ENCODE data around the gene TMEM116. TPM values are rescaled to one million over a fixed set of nuclear protein-coding genes. Genes with fewer than 3 reads are reported as not detected.

Gene TMEM116
- total RNA-seq, 6 experiments from 2014 or later, result 3.6 to 8.9 (median 6.7) TPM

GRCh38 chr12:111942557-111942956 lies 70.4 kb downstream of the TMEM116 start:
- no peak for ATAC-seq
- H3K9me3 ChIP-seq, result no peaks in the 10 kb centered on the region
- TF ChIP-seq CTCF (IDR thresholded peaks at IDR 0.05) (no peak), POLR2A (IDR thresholded peaks at IDR 0.05) (no peak)
- H3K4me1 ChIP-seq, result no peaks in the 10 kb centered on the region
- H3K27me3 ChIP-seq, result no peaks in the 10 kb centered on the region
- WGBS (ENCODE audit: insufficient coverage, low coverage, low lambda C conversion rate, missing lambda C conversion rate), result 64% methylated on average over 5 of the region's 5 CpGs
- H3K36me3 ChIP-seq, result no peaks in the 10 kb centered on the region
- H3K4me3 ChIP-seq, result no peak overlapping the region
- no peak for DNase-seq
- intact Hi-C loops (cut with DNase I), result no loop called here
- H3K27ac ChIP-seq, result no peak overlapping the region

- no peak for TF ChIP-seq CTCF (IDR thresholded peaks at IDR 0.05)
- no peak for TF ChIP-seq POLR2A (IDR thresholded peaks at IDR 0.05)
- H3K27me3 ChIP-seq, result no peaks in the 10 kb centered on the region
- no peaks in the 10 kb centered on the region for H3K9me3 ChIP-seq
- no peaks in the 10 kb centered on the region for H3K36me3 ChIP-seq
- DNase-seq (no peak), ATAC-seq (no peak)
- H3K27ac ChIP-seq, result no peak overlapping the region
- H3K4me3 ChIP-seq, result no peak overlapping the region
- 94% methylated on average over 1 of the region's 1 CpG for WGBS (ENCODE audit: insufficient coverage, low coverage, low lambda C conversion rate, missing lambda C conversion rate)
- intact Hi-C loops (cut with DNase I), result no loop called here
- H3K4me1 ChIP-seq, result no peaks in the 10 kb centered on the region
These were observed 75.5 kb downstream of the TMEM116 start for GRCh38 chr12:111937429-111937828.

- intact Hi-C loops (cut with DNase I), result no loop called here
These were observed 76.1 kb downstream of the TMEM116 start for GRCh38 chr12:111936869-111937268.

GRCh38 chr12:111932241-111932640 lies 80.7 kb downstream of the TMEM116 start:
- TF ChIP-seq POLR2A (IDR thresholded peaks at IDR 0.05), result no peak
- no peak for TF ChIP-seq CTCF (IDR thresholded peaks at IDR 0.05)
- no peaks in the 10 kb centered on the region for H3K4me1 ChIP-seq
- no peak overlapping the region for H3K27ac ChIP-seq
- ATAC-seq (no peak), DNase-seq (no peak)
- H3K4me3 ChIP-seq, result no peak overlapping the region
- no peaks in the 10 kb centered on the region for H3K36me3 ChIP-seq
- intact Hi-C loops (cut with DNase I), result no loop called here
- H3K9me3 ChIP-seq, result no peaks in the 10 kb centered on the region
- no peaks in the 10 kb centered on the region for H3K27me3 ChIP-seq
- WGBS (ENCODE audit: insufficient coverage, low coverage, low lambda C conversion rate, missing lambda C conversion rate), result 88% methylated on average over 5 of the region's 5 CpGs

More at GRCh38 chr12:111936869-111937268, 76.1 kb downstream of the TMEM116 start:
- H3K4me1 ChIP-seq, result no peaks in the 10 kb centered on the region
- DNase-seq, result no peak
- no peaks in the 10 kb centered on the region for H3K27me3 ChIP-seq
- no peaks in the 10 kb centered on the region for H3K36me3 ChIP-seq
- ATAC-seq, result no peak
- H3K9me3 ChIP-seq, result no peaks in the 10 kb centered on the region
- no peak overlapping the region for H3K27ac ChIP-seq
- TF ChIP-seq POLR2A (IDR thresholded peaks at IDR 0.05) (no peak), CTCF (IDR thresholded peaks at IDR 0.05) (no peak)
- H3K4me3 ChIP-seq, result no peak overlapping the region

GRCh38 chr12:111927346-111927745 lies 85.6 kb downstream of the TMEM116 start:
- no peaks in the 10 kb centered on the region for H3K27me3 ChIP-seq
- intact Hi-C loops (cut with DNase I), result no loop called here
- H3K9me3 ChIP-seq, result no peaks in the 10 kb centered on the region
- 93% methylated on average over 3 of the region's 5 CpGs for WGBS (ENCODE audit: insufficient coverage, low coverage, low lambda C conversion rate, missing lambda C conversion rate)
- H3K4me3 ChIP-seq, result no peak overlapping the region
- ATAC-seq (no peak), DNase-seq (no peak)
- H3K36me3 ChIP-seq, result no peaks in the 10 kb centered on the region
- TF ChIP-seq POLR2A (IDR thresholded peaks at IDR 0.05) (no peak), CTCF (IDR thresholded peaks at IDR 0.05) (no peak)
- no peak overlapping the region for H3K27ac ChIP-seq
- no peaks in the 10 kb centered on the region for H3K4me1 ChIP-seq

All from right lobe of liver (tissue), 6 donors.